ENCODE data around the gene IL20RB. TPM values are rescaled to one million over a fixed set of nuclear protein-coding genes. Genes with fewer than 3 reads are reported as not detected.

Gene IL20RB
- total RNA-seq, 1 donor from 2014 or later = 3.6 TPM

GRCh38 chr3:137032465-137033120 is 74.8 kb downstream of the IL20RB start:
- peak; percentile 94 for DNase-seq (ENCODE audit: low spot score)

GRCh38 chr3:137035631-137036030 is 77.8 kb downstream of the IL20RB start:
- no peak for DNase-seq (ENCODE audit: low spot score)

- DNase-seq (ENCODE audit: low spot score) = no peak
These were observed 81.8 kb downstream of the IL20RB start for GRCh38 chr3:137039570-137039969.

GRCh38 chr3:137041251-137041650 is 83.5 kb downstream of the IL20RB start:
- no peak for DNase-seq (ENCODE audit: low spot score)

- no peak for DNase-seq (ENCODE audit: low spot score)
These were observed 83.9 kb downstream of the IL20RB start for GRCh38 chr3:137041686-137042085.

GRCh38 chr3:137046747-137047146 is 89.0 kb downstream of the IL20RB start:
- DNase-seq (ENCODE audit: low spot score) = no peak

GRCh38 chr3:137047240-137047639 is 89.5 kb downstream of the IL20RB start:
- DNase-seq (ENCODE audit: low spot score) = no peak

GRCh38 chr3:137050281-137050680 is 92.5 kb downstream of the IL20RB start:
- DNase-seq (ENCODE audit: low spot score) = no peak

GRCh38 chr3:137052298-137052697 is 94.5 kb downstream of the IL20RB start:
- DNase-seq (ENCODE audit: low spot score) = no peak

Other genes starting within 250 kb of the IL20RB start
- gene STAG1, start 205.6 kb upstream of the IL20RB start, total RNA-seq = 41.8 TPM
- 19.5 TPM for gene SLC35G2, start 138.9 kb upstream of the IL20RB start, total RNA-seq
- gene NCK1, start 95.8 kb upstream of the IL20RB start, total RNA-seq = 49.7 TPM